Effector memory CD4-positive, alpha-beta T cell (primary cell): Measurements from ENCODE around the gene DNALI1.
A peak's percentile ranks its signal among the peaks of the same experiment; 100 is the strongest.

ENCODE experiments used
- DNase-seq, 3 donors: peaks; one replicate each; pipeline ENCODE4 v3.0.0-alpha.2; 2020
- H3K27ac ChIP-seq: 2 replicates; pipeline ENCODE4 v1.7.0; 2013; ENCODE audit warnings: mild to moderate bottlenecking, low read length, moderate library complexity; ENCODE audit not compliant: insufficient read depth, poor library complexity, severe bottlenecking
- H3K27me3 ChIP-seq: replicated peaks from 2 replicates; pipeline ENCODE4 v1.7.0; 2013; ENCODE audit warnings: mild to moderate bottlenecking, low read length; ENCODE audit not compliant: insufficient read depth, control insufficient read depth, poor library complexity, severe bottlenecking
- H3K36me3 ChIP-seq: 2 replicates; pipeline ENCODE4 v1.7.0; 2013; ENCODE audit warnings: mild to moderate bottlenecking, low read length, moderate library complexity; ENCODE audit not compliant: control insufficient read depth, insufficient read depth
- H3K4me1 ChIP-seq: 2 replicates; pipeline ENCODE4 v1.7.0; 2013; ENCODE audit warnings: low read length, mild to moderate bottlenecking; ENCODE audit not compliant: control insufficient read depth, insufficient read depth, poor library complexity, severe bottlenecking
- H3K4me3 ChIP-seq: 2 replicates; pipeline ENCODE4 v1.7.0; 2013; ENCODE audit warnings: low read length, low read depth, mild to moderate bottlenecking; ENCODE audit not compliant: insufficient read depth, poor library complexity, severe bottlenecking
- H3K9me3 ChIP-seq: 2 replicates; pipeline ENCODE4 v1.7.0; 2013; ENCODE audit warnings: mild to moderate bottlenecking, low read length, moderate library complexity; ENCODE audit not compliant: control insufficient read depth

DNALI1 gene

GRCh38 chr1:37599940-37600339, 43.2 kb downstream of the DNALI1 start:
- Histone ChIP-seq H3K4me3 (no peak overlapping the region), H3K4me1 (peaks cover 5% of the 10 kb centered on the region), H3K36me3 (no peaks in the 10 kb centered on the region), H3K27me3 (peaks cover 4% of the 10 kb centered on the region), H3K9me3 (no peaks in the 10 kb centered on the region), H3K27ac (no peak overlapping the region)
- no peak for DNase-seq

- Histone ChIP-seq H3K4me1 (no peaks in the 10 kb centered on the region), H3K27ac (no peak overlapping the region), H3K4me3 (no peak overlapping the region), H3K36me3 (no peaks in the 10 kb centered on the region), H3K27me3 (peaks cover 4% of the 10 kb centered on the region), H3K9me3 (no peaks in the 10 kb centered on the region)
- no peak for DNase-seq
These were observed 44.7 kb downstream of the DNALI1 start for GRCh38 chr1:37601441-37601840.

GRCh38 chr1:37602750-37603694, 46.3 kb downstream of the DNALI1 start:
- peak in 2 of 3 donors; percentile 6 to 32 for DNase-seq
- Histone ChIP-seq H3K36me3 (no peaks in the 10 kb centered on the region), H3K27me3 (peaks cover 4% of the 10 kb centered on the region), H3K4me3 (no peak overlapping the region), H3K4me1 (no peaks in the 10 kb centered on the region), H3K9me3 (no peaks in the 10 kb centered on the region), H3K27ac (no peak overlapping the region)

- Histone ChIP-seq H3K27me3 (peaks cover 4% of the 10 kb centered on the region), H3K4me1 (no peaks in the 10 kb centered on the region), H3K9me3 (no peaks in the 10 kb centered on the region), H3K36me3 (no peaks in the 10 kb centered on the region), H3K4me3 (no peak overlapping the region), H3K27ac (no peak overlapping the region)
- no peak for DNase-seq
These were observed 48.4 kb downstream of the DNALI1 start for GRCh38 chr1:37605061-37605650.

- no peaks in the 10 kb centered on the region for H3K4me1 ChIP-seq
- no peak overlapping the region for H3K4me3 ChIP-seq
- DNase-seq: no peak
- no peaks in the 10 kb centered on the region for H3K36me3 ChIP-seq
- H3K27me3 ChIP-seq: peaks cover 4% of the 10 kb centered on the region
- no peak overlapping the region for H3K27ac ChIP-seq
- H3K9me3 ChIP-seq: no peaks in the 10 kb centered on the region
These were observed 49.2 kb downstream of the DNALI1 start for GRCh38 chr1:37605806-37606474.

GRCh38 chr1:37606481-37607263, 49.9 kb downstream of the DNALI1 start:
- Histone ChIP-seq H3K4me3 (no peak overlapping the region), H3K27ac (no peak overlapping the region), H3K4me1 (no peaks in the 10 kb centered on the region), H3K27me3 (peaks cover 4% of the 10 kb centered on the region), H3K36me3 (no peaks in the 10 kb centered on the region), H3K9me3 (no peaks in the 10 kb centered on the region)
- no peak for DNase-seq

GRCh38 chr1:37609002-37609401, 52.3 kb downstream of the DNALI1 start:
- no peak overlapping the region for H3K4me3 ChIP-seq
- no peaks in the 10 kb centered on the region for H3K9me3 ChIP-seq
- H3K27me3 ChIP-seq: no peaks in the 10 kb centered on the region

GRCh38 chr1:37609994-37610393, 53.3 kb downstream of the DNALI1 start:
- H3K9me3 ChIP-seq: no peaks in the 10 kb centered on the region
- H3K4me3 ChIP-seq: no peak overlapping the region
- H3K4me1 ChIP-seq: no peaks in the 10 kb centered on the region
- no peaks in the 10 kb centered on the region for H3K27me3 ChIP-seq
- no peak for DNase-seq
- no peaks in the 10 kb centered on the region for H3K36me3 ChIP-seq
- H3K27ac ChIP-seq: no peak overlapping the region

More at GRCh38 chr1:37609002-37609401, 52.3 kb downstream of the DNALI1 start:
- no peak for DNase-seq
- H3K4me1 ChIP-seq: no peaks in the 10 kb centered on the region
- H3K27ac ChIP-seq: no peak overlapping the region
- no peaks in the 10 kb centered on the region for H3K36me3 ChIP-seq

- no peak for DNase-seq
- Histone ChIP-seq H3K27me3 (peaks cover 7% of the 10 kb centered on the region), H3K36me3 (no peaks in the 10 kb centered on the region), H3K9me3 (no peaks in the 10 kb centered on the region), H3K27ac (no peak overlapping the region), H3K4me1 (no peaks in the 10 kb centered on the region), H3K4me3 (no peak overlapping the region)
These were observed 55.4 kb downstream of the DNALI1 start for GRCh38 chr1:37612186-37612585.
